HT-29 (cell line): ENCODE data around the gene CMSS1. TPM values are rescaled to one million over a fixed set of nuclear protein-coding genes. Genes with fewer than 3 reads are reported as not detected.

Experiments
- DNase-seq: peaks from one replicate; pipeline ENCODE4 v3.0.0-alpha.2; 2015; ENCODE audit warnings: low spot score
- total RNA-seq: library from RNA; depleted of rRNA; stranded (reverse); fragments of >200 nt; shearing (Covaris generic); gene quantifications from 2 replicates; pipeline ENCODE4 v1.2.3, GENCODE V29; 2014

CMSS1 gene
- total RNA-seq, 1 experiment from 2014 or later, result 18.3 TPM

DNA sequence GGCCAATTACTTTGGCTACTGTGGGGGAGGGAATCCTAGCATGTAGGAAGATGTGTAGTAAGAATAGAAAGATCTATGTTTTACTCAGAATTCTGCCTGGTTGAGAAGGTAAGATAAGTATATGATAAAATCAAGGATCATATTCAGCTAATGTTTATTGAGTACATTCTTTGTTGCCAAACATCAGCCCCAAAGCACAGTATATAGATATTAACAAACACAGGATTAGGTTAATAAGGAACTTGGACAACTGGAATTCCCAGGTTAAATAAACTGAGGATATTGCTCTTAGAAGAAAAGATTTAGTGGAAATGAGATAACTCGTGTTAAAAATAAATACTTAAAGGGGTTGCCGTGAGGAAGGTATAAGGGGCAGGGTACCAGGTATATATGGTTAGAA is 167.0 kb downstream of the CMSS1 start:
- DNase-seq, result no peak

DNA sequence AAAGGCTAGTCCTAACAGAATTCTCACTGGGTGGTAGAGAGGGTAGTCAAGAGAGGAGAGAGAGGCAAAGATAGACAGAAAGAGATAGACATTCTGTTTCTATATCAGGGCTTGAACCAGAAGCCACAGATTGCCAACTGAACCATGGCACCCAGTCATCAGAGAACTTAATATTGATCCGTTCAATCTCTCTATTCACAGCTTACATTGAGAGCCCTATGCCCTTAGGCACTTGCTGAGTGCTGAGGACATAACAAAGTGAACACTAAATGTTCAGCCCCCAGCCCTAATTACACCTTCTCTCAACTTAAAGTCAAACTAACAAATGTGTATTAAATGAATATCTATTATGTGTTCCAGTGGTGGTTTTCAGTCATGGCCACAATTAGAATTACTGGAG is 172.5 kb downstream of the CMSS1 start:
- no peak for DNase-seq

DNA sequence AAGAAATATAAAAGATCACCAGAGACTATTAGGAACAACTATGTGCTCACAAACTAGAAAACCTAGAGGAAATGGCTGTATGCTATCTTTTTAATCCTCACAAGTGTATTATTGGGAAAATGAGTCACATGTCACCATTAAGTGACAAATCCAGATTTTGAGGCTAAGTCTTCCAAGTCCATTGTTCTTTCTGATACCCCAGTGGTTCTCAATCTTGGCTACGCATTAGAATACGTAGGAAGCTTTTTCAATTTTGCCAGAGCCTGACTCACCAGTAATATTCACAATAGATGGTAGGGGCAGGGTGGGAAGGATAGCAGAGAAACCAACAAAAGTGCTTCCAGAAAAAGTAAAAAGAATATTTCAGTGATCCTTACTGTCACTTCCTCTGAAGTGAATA is 179.6 kb downstream of the CMSS1 start:
- no peak for DNase-seq

DNA sequence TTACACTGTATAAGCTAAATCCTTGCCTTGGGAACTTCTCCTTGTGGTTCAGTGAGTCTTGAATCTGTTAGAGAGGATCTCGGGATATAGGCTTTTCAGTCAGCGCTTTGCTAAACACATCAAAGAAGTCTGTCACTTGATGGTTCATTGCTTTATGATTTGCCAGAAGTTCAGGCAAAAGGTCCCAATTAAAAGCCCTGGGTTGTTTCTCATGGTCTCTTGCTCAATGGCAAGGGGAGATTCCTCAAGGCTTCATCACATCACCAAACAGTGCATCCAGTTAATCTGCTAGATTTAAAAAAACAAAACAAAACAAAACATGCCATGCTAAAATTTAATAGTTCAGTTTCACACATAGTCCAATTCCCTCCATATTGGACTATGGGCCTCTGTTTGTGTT is 181.9 kb downstream of the CMSS1 start:
- DNase-seq, result no peak

DNA sequence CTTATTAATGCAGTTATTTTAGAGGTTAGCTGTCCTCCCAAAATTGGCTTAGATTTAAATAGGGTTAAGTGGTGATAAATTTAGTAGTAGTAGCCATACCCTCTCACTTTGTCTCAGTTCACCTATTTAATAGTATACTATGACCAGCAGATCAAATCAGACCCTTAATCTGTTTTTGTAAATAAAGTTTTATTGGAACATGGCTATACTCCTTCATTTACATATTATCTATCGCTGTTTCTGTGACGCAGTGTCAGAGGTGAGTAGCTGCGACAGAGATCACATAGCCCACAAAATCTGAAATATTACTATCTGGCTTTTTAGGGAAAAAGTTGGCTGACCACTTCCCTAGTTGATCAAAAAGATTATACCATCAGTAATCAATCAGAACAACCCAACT is 183.4 kb downstream of the CMSS1 start:
- DNase-seq, result no peak

DNA sequence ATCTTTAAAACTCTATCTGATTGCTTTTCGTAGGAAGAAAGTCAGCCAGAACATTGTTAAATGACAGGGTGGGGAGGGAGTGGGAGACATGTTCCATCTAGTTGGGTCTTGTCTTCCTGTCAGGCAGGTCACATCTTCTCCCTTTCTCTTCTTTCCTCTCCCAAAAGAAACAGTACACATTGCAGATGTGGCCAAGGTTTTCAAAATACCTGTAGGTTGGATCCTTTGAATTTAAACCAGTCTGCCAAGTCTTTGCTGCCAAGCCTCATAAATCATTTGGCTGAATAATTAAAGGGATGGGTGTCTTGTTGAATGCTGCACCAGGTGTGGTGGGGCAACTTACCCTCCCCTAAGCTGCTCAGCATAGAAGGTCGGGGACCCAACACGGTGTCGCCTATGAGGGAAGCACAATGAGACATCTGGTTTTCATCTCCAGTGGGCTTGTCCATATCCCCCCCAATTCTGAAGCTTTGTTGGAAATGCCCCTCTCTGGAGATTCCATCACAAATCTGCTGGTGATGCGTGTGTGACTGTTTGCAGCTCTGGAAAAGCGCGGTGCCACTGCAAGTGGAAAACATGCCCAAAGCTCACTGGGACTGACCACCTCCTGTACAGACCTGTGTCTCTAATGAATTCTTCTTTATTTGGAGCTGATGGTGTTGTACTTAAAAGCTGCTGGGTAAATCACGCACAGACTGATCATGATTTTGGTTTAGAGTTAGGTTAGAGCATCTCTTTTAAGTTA is 184.0 kb downstream of the CMSS1 start:
- peak; percentile 68 for DNase-seq

DNA sequence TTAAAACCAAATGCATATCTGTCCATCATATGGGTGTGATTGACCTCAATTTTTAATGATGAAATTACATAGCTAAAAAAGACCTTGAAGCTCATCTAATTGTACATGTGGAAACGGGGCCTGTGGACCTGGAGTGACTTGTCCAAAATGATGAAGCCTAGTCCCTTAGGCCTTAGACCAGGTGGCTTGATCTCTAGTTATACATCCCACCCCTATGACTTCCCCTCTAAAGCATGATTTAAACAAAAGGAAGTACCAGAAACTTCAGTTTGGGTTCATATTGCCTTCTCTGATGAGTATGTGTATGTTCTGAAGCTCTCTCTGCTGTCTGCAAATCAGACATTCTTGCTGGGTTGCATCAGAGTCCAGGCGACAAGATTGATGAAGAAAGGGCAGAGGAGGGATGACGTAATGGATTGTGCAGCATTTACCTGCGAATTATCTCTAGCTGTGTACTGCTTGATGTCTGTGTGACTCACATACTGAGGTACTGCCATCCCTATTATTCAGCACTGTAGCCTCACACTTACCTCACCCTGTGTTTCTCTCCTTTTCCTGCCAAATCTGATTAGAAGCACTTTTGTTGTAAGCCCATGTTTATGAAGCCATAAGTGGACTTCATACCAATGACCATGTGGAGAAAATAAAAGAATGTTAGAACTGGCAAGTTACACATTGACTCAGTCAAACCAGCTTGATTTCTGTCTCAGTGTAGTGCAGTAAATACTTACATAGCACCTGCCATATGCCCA is 185.1 kb downstream of the CMSS1 start:
- peak; percentile 90 for DNase-seq

DNA sequence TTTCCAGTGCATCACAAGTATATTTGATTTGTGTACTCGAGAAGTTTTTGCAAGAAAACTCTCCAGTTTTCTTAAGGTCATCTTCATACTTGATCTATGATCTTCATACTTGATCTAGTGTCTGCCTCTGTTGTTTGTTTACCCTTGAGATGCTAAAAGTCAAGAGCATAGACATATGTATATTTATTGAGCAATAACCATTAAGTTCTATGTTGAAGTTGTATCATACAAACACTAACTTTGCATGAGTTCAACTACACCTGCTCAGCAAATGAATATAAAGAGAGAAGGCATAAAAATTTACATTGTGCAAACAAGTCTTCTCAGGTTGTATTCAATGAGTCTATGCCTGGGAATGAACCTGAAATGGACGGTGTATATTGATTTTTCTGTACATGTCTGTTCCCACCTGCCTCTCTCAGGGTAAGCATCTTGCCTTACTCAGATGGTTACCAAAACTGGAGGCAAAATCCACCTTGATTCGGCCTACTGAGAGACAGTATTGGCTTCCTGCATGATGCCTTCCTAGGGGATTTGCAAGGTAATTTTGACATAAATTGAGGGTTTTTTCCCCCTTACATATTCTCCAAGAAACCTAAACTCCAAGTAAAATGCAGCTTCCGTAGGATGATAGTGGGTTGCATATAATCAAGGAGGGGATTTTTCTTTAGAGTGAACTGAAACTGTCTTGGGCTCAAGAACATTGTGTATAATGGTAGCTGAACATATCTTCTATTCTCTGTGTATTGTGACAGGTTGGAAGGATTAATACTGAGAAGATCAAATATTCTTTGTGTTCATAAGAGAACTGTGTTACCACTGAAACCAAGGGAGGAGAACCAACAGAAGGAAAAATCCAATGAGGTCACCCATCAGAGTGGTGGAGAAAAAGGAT is 186.2 kb downstream of the CMSS1 start:
- DNase-seq, result no peak

DNA sequence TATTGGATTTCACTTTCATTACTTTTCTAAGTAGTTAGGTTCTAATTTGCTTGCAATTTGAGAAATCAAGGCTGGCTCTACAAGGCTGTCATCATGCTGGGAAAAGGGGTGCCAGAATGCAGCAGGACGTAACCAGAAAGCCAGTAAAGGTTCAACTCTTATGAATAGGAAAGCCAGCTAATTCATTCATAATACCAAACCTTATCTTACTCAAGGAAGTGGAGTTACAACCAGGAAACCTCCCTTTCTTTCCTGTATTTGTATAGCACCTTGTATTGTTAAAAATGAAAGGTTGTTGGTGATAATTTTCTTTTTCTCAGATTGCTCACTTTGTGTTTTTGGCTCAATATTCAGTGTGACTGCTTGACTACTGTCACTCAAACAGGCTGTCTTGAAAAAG is 187.3 kb downstream of the CMSS1 start:
- DNase-seq, result no peak

DNA sequence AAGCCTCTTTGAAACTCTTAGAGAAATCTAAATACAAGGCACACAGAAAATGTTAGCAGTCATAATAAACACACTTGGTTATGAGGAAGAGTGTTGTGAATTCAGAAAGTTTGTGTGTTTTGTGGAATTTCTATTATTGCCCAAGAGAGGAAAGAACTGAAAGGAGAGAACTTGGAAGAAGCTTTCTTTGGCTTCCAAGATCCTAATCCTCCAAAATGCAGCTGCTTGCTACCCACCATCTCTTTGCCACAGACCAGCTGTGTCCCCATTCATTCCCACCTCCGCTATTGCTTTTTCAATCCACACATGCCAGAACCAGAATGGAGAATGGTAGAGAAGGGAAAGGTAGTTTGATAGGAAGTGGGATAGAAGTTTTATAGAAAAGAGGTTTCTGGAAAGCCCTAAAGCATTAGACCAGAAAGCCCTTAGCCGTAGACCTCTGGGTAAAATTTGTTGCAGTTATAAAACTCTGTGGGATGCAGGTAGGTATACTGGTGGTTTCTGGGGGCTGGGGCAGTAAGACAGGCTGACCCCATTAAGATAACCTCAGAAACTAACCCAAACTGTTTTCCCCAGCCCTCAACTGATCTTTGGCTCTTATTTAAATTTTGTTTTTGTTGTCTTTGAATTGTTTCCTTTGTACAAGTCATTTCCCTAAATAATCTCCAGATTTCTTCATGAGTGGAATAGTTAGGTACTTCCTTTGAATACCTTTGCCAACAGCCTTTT is 188.2 kb downstream of the CMSS1 start:
- DNase-seq, result no peak

DNA sequence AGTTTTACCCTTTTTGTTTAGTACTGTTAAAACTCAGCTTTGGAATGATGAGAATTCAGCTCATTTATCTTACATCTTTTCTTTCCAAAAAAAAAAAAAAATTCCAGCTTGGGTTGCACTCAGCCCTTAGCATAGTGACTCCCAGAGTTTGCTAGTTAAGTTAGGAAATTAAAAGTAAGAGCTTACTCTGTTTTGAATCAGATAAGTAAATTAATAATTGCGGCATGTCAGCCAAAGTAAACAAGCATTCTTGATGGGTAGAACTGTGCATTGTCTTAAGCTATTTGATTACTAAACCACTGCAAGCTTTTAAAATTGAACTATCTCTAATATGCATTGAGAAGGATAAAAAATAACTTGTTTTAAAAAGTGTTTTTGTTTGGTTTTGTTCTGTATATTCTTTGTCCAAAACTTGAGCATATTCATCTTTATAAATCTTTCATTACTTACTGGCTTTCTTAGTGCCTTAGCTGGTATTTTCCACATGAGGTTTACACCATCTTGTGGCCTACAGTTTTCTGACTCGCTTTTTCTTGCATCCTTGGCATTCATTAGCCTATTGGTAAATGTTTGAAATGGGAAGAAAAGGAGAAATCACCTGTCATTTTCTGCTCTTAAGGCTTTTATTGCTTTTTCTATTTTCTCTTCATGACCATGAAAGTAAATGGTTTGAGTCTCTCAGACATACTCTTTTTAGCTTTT is 189.1 kb downstream of the CMSS1 start:
- peak; percentile 80 for DNase-seq

DNA sequence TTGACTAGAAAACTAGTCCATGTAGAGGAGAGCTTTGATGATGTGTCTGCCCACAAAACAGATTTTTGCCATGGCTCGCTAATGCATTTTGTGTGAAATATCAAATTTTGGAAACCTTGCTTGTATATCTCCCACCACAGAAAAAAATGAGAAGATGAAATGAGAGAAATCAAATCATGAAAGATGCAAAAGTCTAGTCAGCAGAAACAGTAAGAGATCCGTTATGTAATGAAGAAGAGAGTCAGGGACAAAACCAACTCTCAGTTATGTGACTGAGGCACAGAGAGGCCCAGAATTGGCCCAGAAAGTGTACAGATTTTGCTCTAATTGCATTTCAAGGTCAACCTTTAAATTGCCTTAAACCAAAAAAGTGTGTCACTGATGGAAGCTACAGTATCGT is 189.7 kb downstream of the CMSS1 start:
- no peak for DNase-seq

DNA sequence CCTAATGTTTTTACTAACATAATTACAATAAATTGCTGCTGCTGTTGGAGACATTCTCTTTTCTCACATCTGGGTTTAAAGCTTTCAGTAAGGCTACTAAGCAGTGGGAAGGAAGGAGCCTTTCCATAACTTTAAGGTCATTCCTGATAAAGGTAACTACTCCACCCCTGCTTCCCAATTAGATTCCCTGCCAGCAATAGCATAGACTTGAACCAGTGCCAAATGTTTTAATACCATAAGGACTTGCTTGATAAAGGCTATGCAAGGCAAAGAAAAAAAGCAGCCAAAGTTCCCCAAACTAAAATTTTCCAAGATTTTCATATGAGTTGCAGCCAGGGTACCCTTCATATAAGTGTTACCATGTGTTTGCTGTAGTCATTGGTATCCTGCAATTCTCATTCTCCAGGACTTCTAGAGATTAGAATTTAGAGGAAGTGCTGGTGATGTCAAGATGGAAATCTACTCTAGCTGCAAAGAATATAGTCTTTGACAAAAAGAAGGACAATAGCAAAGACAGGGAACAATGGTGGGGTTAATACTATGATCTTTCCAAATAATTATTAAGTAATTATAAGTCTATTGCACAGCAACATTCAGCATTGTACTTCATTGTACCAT is 190.5 kb downstream of the CMSS1 start:
- DNase-seq, result peak; percentile 58

DNA sequence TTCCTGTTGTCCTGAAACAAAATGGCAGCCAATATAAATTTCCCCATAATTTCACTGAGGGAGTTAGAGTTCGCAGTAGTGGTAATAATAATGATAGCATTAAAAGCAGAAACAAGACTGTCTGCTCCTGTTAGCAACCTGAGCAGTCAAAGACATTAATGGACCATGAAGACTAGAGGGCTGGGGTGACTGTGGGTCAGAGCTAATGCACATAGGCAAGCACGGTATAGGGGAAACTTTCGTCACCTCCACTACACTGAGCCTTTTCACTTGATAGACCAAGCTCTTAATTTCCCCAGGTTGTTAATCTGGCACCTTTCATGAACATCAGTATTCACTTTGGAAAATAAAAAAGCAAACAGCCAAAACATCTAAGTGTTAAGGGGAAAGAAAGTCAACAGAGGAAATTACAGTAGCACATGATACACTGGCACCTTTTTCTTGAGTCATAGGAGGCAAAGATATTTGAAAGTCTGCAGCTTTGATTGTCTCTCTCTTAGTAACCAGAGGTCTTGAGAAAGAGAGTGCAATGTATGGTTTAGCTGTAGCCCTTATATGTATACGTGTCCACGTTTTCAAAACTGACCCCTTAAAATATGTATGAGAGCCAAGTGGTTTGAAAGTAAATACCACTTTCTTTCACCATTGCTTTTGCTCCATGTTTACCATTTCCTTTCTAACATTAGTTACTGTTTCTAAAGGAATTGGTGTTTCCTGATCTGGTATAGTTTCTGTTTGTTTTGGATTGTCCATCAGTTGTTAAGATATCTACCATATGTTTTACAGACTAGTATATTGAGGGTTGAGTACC is 191.8 kb downstream of the CMSS1 start:
- no peak for DNase-seq

DNA sequence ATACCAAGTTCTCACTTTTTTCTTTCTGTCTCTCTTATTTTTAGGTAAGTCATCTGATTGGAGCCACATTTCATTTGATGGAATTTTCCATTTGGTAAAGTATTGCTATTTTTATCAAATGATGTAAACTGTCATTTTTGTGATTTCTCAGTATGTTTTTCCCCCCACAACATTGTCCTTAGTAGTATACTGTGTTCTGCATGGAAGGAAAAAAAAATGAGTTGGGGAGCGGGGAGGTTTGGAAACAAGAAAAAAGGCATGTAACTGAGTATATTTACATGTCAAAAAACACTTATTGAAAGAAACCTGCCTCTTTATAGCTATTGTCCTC is 192.4 kb downstream of the CMSS1 start:
- no peak for DNase-seq

DNA sequence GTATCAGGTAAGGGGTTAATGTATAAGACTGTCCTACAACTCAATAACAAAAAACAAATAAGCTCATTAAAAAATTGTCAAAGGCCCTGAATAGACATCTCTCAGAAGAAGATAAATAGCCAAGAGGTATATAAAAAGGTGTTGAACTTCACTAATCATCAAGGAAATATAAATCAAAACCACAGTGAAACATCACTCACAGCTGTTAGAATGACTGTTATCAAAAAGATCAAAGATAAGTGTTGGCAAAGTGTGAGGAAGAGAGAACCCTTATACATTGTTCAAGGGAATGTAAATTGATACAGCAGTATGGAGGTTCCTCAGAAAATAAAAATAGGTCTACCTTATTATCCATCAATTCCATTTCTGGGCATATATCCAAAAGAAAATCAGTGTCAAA is 201.1 kb downstream of the CMSS1 start:
- no peak for DNase-seq

DNA sequence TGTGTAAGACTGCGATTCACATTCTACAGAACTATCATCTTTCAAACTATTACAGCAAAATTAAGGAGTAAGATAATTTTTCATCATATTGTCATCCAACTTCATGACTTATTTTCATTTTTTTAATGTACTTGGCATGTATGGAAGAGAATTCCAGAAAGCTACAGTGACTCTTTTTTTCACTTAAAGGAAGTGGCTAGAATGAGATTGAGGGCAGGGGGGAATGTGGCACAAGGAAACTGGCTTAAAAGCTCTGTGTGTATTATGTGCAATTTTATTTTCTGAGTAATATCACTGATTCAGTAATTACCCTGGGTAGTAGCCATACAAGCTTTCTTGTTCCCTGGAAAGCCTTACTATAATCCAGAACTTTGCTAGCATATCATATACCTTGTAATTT is 202.1 kb downstream of the CMSS1 start:
- DNase-seq, result no peak

DNA sequence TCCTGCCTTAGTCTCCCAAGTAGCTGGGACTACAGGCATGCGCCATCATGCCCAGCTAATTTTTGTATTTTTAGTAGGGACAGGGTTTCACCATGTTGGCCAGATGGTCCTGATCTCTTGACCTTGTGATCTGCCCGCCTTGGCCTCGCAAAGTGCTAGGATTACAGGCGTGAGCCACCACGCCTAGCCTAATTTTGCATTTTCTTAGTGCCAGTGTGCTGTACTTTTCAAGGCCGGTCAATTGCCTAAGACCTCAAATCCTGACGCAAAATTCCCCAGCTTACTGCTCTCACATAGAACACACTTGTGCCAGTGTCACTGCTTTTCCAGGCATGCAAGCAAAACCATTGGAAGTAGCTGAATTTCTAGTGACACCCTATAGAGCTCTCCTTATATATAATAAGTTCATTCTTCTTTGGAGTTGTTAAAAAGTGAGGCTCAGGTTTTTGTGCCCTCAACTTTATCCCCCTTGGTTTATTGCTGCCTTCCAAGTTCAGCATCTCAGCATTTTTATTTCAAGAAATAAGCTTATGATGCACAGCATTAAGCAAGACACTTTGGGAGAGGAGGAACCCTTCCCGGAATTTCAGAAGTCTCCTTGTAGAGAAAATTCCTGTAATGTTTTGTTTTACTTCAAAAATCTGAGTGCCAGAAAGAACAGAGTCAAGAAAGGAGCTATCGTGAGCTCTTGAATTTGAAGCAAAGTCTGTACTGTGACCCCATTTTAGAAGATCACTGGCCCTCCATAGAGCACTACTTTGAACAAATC is 203.4 kb downstream of the CMSS1 start:
- DNase-seq, result no peak

DNA sequence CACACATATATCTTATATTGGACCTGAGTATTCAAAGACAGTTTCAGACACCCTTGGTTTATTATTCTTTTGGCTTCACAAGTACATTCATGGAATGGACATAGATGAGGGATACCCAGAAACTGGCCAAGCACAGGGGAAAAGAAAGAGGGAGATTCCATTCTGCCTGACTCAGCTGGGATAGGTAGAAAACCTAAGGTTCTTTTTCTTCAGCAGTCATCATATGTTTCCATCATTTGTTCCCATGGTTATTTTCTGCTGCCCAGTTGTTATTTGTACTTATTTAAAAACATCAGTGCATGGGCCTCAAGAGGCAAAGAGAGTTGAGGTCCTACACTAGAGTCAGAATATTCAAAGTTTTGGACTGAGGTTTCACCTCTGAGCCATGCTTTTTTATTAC is 204.8 kb downstream of the CMSS1 start:
- DNase-seq, result no peak
